VCaP (cell line): Measurements from ENCODE around the gene GIN1.
A peak's percentile ranks its signal among the peaks of the same experiment; 100 is the strongest.
"Not testable (repeated sequence)": the region's sequence is repeated elsewhere in the genome, so short reads cannot be mapped to it uniquely, and the experiment has no call there.

Experiments used
- H3K27ac ChIP-seq: fragments of 450-650 bp; 2 replicates; pipeline ENCODE4 v1.5.1; 2017
- CTCF ChIP-seq: fragments of 450-650 bp; conservative IDR thresholded peaks from 2 replicates; pipeline ENCODE4 v1.5.1; 2017; ENCODE audit warnings: mild to moderate bottlenecking, moderate library complexity

Gene GIN1

GRCh38 chr5:103119765-103120606 lies at the start of gene GIN1, which contains the start of gene PPIP5K2:
Gene GIN1 (minus strand): TSS chr5:103120138. CDS start chr5:103108707, 11,431 bp downstream.
Gene PPIP5K2 (plus strand): TSS chr5:103120301. CDS start chr5:103129590, 9,289 bp downstream.
- no peak for TF ChIP-seq CTCF

GRCh38 chr5:103166706-103167105 lies 46.8 kb upstream of the GIN1 start:
- no peak overlapping the region for H3K27ac ChIP-seq

More at GRCh38 chr5:103119765-103120606, at the start of gene GIN1, which contains the start of gene PPIP5K2:
- peak within 1 kb of the TSS; percentile 94 for H3K27ac ChIP-seq

GRCh38 chr5:103151156-103151555 lies 31.2 kb upstream of the GIN1 start:
- H3K27ac ChIP-seq, result no peak overlapping the region
- TF ChIP-seq CTCF, result no peak

More at GRCh38 chr5:103166706-103167105, 46.8 kb upstream of the GIN1 start:
- no peak for TF ChIP-seq CTCF

GRCh38 chr5:103148213-103148612 lies 28.3 kb upstream of the GIN1 start:
- no peak overlapping the region for H3K27ac ChIP-seq
- TF ChIP-seq CTCF, result no peak

- no peak for TF ChIP-seq CTCF
- no peak overlapping the region for H3K27ac ChIP-seq
Measured at GRCh38 chr5:103145196-103145595, 25.3 kb upstream of the GIN1 start.

- H3K27ac ChIP-seq, result not testable (repeated sequence)
Measured at GRCh38 chr5:103142132-103142531, 22.2 kb upstream of the GIN1 start.

- peak; percentile 89 for TF ChIP-seq CTCF
- H3K27ac ChIP-seq, result no peak overlapping the region
Measured at GRCh38 chr5:103139264-103139865, 19.4 kb upstream of the GIN1 start.
